HG02571 (cell line): ENCODE measurements around the gene OR6N2.

Experiments
- ATAC-seq: cut with Tn5 transposase; IDR thresholded peaks from one replicate; pipeline ENCODE4 v1.9.1; 2021; ENCODE audit warnings: mild to moderate bottlenecking, moderate library complexity; ENCODE audit not compliant: unreplicated experiment

OR6N2 gene, protein sequence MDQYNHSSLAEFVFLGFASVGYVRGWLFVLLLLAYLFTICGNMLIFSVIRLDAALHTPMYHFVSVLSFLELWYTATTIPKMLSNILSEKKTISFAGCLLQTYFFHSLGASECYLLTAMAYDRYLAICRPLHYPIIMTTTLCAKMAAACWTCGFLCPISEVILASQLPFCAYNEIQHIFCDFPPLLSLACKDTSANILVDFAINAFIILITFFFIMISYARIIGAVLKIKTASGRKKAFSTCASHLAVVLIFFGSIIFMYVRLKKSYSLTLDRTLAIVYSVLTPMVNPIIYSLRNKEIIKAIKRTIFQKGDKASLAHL

DNA sequence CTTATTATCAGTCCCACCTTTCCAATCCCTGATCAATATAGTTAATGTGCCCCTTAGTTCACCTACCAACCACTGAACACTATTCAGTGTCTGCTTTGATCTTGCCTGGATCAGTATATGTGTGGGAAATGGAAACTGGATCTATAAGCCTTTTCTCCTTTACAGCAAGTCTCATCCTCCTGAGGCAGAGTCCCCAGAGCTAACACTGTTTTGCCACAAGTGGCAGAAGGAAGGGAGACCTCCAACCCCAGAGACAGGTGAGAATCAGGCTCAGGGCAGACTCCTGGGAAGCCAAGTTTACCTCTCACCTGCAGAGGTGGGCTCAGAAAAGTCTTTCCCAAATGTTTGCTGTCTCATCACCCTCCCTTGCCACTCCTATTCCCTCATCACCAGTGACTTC, at the start of gene OR6N2:
Gene OR6N2 (minus strand): TSS at position 101 of the 400 bp plus-strand sequence. CDS start 3,569 bp downstream, outside the sequence.
- ATAC-seq, result no peak

DNA sequence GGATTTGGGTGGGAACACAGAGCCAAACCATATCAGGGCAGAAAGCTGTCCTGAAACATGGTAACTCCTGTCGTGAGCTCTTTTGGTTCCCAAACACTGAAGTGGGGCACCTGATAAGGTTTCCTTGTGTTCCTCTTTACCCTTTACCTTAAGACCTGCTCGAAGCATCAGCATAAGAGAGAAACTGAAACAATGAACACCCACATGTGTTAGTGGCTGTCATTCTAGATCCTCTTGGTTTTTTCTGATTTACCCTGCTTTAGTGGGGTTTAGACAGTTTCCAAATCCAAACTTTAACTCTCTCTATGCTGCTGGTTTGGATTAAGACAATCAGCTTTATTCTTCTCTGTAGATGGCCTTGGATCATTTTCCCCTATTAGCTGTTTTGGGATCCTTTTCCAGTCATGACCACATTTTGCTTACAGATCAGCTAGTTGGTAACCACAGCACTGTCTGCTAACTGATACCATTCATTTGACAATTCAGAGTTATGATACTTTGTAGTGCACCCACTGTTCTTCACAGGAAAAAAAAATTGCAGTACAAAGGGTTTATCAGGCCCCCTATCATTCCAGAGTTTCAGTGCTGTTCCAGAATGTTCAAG, 49.2 kb upstream of the OR6N2 start:
- ATAC-seq, result peak; percentile 61

DNA sequence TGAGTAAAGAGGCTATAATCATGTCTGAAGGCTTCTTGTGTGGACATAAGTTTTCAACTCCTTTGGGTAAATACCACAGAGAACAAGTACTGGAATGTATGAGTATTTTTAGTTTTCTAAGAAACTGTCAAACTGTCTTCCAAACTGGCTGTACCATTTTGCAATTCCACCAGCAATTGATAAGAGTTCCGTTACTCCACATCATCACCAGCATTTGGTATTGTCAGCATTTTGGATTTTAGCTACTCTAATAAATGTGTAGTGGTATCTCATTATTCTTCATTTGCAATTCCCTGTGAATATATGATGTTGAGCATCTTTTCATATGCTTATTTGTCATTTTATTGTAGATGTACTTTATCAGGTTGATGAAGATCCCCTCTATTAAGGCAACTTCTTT, 40.7 kb upstream of the OR6N2 start:
- ATAC-seq, result no peak

DNA sequence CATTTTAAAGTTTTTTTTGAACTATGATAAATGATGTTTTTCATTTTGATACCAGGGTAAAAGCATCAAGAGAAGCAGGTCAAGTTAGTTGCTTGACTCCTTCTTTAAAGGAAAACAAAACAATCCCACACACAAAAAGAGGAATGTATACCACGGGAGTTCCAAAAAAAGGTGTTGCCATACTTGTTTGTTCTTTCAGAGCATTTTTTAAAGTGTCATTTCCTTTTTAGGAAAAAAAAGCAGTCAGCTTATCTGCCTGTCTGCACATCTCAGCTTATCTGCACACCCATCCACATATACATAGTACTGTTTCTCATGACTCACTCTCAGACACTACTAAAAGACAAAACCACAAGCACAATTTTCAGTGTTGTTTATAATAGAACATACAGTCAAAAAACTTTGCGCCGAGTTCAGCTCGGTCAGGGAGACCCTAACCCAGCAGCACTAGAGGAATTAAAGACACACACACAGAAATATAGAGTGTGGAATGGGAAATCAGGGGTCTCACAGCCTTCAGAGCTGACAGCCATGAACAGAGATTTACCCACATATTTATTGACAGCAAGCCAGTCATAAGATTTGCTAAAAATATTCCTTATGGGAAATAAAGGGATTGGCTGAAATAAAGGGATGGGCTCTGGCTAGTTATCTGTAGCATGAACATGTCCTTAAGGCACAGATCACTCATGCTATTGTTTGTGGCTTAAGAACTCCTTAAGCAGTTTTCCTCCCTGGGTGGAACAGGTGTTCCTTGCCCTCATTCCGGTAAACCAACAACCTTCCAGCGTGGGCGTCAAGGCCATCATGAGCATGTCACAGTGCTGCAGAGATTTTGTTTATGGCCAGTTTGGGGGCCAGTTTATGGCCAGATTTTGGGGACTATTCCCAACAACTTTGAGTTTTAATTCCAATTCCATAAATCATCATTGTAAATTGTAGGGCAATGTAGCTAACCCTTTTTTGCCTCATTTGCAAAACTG, 38.7 kb upstream of the OR6N2 start:
- ATAC-seq, result peak; percentile 95

DNA sequence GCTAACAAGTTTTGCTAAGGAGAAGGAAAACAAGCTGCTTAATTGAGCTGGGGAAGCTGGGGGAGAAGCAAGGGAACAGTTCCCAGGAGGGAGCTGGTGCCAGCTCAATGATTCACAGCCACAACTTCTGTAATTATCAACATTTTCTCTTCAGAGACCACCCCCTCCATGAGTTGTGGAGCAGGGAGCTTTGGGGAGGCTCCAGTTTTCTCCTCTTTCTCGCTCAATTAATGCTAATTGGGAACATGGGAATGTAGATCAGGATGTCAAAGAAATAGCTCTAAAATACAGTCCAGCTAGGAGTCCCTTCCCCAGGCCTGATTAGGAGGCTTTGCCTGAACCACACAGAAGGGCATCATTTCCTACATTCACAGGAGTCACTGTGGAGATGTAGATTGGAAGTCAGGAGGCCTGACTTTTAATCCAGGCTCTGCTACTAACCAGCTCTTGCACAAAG, 38.0 kb upstream of the OR6N2 start:
- no peak for ATAC-seq

DNA sequence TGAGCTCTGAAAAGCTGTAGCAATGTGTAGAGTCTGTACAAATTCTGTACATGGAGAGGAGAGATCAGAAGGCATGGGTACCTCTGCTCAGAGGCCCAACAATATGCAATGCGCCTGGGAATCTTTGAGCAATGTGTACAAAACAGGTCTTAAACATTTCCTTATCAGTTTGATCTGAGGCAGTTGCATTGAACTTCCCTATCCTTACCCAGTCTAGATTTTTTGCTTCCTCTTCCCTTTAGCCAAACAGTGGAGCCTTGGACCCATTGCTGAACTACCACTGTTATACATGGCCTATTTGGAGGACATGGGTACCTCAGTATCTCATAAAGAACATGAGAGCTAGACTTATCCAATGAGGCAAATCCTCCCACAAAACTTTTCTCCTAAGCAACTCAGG, 37.6 kb upstream of the OR6N2 start:
- no peak for ATAC-seq

DNA sequence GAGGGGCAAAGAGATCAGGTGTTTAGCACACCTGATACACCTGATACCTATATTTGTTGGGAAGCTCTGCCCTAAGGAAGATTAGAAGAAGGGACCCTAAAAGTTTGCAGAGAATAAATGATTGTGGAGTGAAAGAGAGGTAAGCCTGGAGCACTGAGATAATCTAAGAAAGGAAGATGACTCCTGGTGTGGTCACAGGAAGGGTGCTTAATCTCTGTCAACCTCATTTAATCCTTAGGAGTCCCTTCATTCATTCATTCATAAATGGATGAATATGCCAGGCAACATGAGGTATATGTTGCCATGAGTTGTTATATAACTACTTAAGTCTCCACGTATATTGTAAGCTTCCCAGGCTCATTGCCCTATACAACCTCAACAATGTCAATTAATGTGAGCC, 34.0 kb upstream of the OR6N2 start:
- no peak for ATAC-seq

DNA sequence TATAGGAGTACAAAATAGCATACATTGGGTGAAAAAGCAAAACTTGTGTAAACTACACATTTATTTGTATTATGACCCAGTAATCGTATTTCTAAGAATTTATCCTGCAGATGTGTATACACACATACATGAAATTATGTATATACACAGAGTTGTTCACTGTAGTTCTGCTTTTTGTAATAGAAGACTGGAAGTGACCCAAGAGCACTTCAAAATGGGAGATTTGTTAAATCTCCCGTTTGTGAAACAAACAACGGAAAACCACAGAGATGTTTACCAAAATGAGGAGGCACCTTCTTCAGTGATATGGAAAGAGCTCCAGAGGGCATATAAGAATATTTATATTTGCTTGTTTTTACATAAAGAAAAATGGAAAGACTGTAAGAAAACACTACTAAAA, 32.2 kb upstream of the OR6N2 start:
- no peak for ATAC-seq

DNA sequence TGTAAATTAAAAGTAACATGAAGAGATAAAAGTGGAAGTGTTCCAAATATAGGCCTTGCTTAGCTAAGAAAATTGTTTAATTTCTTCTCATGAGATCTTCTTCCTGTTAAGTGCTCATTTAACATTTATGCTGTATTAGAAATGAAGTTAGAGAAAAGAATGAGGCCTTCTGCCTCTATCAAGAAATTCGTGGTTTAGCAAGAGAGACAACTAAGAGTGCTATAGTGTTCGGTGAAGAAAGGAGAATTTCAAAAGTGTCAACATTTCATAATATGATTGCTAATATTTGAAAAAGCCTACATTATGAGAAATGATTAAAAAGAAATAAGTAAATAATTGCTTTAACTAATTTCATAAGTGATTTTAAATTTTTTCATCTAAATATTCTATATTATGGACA, 31.3 kb upstream of the OR6N2 start:
- ATAC-seq, result no peak

DNA sequence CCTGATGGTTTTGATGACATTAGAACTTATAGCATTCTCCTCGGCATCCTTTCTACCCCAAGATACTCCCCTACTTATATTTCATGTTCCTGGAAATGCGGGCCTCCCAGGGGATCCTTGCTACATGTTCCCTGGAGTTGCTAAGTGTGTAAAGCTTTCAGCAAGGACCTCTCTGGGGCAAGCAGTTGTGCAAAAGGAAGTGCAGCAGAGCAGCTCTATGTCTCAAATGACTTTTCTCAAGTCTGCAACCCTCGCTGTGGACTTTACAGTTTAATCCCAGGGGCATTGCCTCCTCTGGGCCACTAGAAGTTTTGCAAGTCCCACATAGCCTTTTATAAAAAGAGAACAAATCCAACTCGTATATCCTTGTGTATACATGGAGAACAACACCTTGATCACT, 29.3 kb upstream of the OR6N2 start:
- ATAC-seq, result no peak

DNA sequence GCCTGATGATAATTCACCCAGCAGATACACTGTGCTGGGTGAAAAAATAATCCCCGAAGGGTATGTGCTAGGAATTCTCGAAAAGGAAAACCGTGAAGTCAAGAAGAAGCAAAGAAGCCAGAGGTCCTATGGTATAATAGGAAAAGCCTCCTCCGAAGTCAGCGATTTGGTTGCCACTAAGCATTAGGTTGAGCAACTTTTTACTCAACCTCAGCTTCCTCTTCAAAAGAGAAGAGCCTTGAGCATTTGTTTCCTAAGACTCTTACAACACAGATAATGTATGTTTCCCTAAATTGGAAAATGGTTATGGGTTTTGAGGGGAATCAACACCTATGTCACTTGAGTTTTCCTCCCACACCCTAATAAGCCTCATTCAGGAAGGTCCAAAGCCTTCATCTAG, 28.9 kb upstream of the OR6N2 start:
- no peak for ATAC-seq

DNA sequence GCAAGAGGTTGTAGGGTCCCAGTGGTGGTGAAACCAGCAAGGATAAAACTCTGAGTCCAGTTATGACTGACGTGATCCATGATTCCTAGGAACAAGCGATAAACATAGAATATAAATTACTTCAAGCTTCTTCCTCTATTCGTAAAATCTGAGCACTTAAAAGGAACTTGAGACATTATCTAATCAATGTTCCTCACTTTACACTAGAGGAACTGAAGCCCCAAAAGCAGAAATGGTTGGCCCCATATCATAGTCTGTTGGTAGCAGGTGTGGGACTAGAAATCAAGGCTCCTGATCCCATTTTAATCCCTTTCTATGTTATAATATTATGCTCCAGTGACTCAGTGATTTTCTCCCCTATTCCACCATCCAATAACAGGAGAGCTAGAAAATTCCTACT, 28.3 kb upstream of the OR6N2 start:
- no peak for ATAC-seq

DNA sequence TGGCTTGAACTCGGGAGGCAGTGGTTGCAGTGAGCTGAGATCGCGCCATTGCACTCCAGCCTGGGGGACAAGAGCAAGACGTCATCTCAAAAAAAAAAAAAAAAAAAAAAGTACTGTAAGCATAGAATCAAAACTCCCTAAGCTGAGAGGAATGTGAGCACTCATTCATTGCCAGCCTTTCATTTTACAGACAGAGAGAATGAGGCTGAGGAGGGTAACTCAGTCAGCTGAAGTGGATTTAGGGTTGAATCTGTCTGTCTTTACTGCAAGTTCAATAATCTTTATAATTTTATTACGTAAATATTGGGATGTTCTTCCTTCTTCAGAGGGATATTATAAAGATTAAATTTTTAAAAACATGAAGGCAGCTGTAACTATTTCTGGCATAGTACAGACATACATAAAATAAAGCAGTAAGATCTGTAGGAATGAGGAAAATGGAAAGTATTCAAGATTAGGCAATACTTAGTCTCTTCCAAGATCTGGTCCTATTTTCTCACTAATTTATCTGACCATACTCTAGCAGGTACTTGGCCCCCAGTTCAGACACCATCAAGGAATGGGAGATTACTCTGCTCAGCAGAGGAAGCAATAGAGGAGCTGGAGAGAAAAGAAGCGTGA, 26.0 kb upstream of the OR6N2 start:
- ATAC-seq, result no peak

DNA sequence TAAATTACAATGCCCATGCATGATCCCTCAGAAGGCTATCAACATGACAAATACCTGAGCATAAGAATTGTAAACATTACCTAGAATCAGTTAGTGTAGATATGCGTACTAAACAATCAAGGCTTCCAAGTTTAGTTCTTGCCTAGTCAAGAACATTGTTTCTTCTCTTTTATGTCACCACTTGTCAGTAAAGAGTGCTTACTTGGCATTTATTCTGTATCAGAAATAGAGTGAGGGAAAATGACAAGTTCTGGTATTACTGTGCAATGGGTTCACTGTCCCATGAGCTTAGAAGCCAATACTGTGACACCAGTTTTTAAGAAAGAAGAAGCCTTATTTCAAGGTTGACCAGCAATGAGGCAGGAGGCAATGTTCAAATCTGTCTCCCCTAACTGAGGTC, 22.7 kb upstream of the OR6N2 start:
- ATAC-seq, result no peak

DNA sequence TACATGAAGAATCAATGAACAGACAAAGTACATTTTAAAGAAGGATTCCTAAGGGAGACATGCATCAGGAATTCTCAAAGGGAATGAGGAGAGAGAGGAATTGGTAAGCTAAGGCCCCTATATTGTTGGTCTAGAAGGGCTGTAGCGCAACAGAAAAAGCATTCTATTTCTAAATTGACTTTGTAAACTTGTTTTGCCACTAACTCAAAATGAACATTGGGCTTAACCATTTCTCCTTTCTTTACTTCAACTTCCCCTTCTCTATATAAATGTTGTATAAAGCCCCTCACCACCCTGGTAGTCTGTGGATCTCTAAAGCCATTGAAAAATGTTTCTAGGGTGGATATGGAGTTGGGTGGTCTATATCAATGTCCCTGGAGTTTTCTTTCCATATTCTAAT, 20.4 kb upstream of the OR6N2 start:
- no peak for ATAC-seq

DNA sequence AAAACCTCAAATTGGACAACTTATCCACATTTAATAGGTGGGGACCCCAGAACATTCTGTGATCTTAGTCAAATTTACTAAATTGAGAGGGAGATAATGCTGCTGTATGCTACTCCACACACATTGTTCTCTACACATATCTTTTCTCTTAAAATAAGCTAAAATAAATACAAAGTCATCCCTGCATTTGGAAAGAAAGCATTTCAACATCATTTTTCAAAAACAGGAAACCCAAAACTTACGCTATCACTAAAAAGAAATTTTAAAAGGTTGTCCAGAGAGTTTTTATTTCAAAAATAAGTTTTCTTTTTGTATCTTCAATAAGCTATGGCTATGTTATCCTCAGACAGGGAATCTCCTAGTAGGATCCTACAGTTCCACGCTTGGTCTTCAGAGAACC, 19.5 kb upstream of the OR6N2 start:
- no peak for ATAC-seq

DNA sequence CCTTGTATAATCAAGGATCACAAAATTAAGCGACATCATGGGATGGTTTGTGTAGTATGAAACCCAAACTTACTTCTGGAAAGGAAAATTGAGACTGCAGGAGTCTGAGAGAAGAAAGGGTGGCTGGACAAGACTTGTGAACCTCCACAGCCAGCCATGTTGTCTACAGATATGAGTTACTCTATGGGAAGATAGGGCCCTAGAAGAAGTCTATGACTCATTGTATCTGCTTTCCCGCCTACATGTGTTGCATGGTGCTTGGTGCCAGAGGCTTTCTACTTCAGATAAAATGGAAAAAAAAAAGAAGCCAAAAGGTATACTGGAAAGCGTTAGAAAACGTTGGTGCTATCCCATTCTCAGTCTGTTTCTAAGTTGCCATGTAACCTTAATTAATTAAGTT, 18.7 kb upstream of the OR6N2 start:
- no peak for ATAC-seq

DNA sequence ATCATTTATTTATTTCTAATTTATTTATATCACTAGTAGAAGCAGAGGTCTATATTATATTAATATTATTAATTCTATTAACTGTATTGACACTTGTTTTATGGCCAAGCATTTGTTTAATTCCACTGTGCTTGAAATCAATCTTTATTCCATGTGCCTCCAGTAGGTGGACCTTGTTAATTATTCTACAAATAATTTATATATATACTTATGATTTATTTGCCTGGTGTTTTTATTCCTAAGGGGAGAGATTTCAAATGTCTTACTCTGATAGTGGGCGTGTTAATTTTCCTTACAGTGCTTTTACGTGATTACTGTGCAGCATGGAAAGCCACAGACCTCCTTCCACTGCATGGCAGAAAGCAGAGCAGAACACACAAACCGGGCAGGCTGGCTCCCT, 17.5 kb upstream of the OR6N2 start:
- no peak for ATAC-seq

DNA sequence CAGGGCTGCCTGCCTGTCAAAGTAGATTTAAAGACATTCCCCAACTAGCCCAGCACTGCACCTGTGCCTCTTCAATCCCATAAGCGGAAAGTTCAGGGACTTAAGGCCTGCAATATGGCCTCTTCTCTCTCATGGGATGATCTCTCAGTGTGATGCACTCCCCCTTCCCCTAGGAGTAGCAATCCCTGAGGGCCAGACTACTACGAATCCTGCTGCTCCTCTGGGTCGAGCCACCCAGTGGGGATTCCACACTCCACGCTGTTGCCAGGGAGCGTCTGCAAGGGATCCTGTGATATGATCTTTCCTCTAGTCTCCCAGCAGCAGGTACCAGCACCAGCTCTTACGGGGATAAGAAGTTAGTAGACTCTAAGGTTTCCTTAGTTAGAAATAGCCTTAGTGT, 13.2 kb upstream of the OR6N2 start:
- no peak for ATAC-seq

DNA sequence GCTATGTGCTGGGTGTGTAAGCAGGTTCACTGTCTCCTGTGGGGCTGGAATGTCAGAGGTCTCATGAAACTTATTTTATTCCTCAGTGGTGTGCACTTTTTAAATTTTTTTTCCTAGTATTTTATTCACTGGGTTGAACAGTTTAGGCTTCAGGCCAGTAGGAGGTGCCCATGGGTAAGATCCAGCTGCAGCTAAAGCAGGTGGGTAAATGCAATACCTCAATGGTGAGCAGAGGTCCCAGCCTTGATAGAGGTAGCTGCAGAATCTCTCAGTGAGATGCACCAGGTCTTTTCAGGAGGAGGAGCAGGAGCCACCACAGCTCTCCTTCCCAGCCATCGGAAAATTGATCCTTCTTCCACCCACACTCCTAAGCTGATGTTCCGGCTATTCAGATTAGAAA, 12.6 kb upstream of the OR6N2 start:
- ATAC-seq, result no peak
